Nephron progenitor cell (in vitro differentiated cells): ENCODE data around the gene NACAD.
"Not testable (repeated sequence)": the region's sequence is repeated elsewhere in the genome, so short reads cannot be mapped to it uniquely, and the experiment has no call there.

Experiments
- DNase-seq: peaks from one replicate; pipeline ENCODE4 v3.0.0; 2021
- H3K27ac Mint-ChIP-seq: 2 replicates; pipeline ENCODE4 v1.8.0; 2021; ENCODE audit warnings: mild to moderate bottlenecking, moderate library complexity, mixed read lengths
- H3K27me3 Mint-ChIP-seq: 2 replicates; pipeline ENCODE4 v1.8.0; 2021; ENCODE audit warnings: mild to moderate bottlenecking, low read depth, mixed read lengths; ENCODE audit not compliant: poor library complexity
- H3K36me3 Mint-ChIP-seq: 2 replicates; pipeline ENCODE4 v1.8.0; 2021; ENCODE audit warnings: low read depth, mixed read lengths
- H3K4me1 Mint-ChIP-seq: 2 replicates; pipeline ENCODE4 v1.8.0; 2021; ENCODE audit warnings: mixed read lengths
- H3K4me3 Mint-ChIP-seq: 2 replicates; pipeline ENCODE4 v1.8.0; 2021; ENCODE audit warnings: mild to moderate bottlenecking, moderate library complexity, mixed read lengths
- H3K9me3 Mint-ChIP-seq: 2 replicates; pipeline ENCODE4 v1.8.0; 2021; ENCODE audit warnings: mild to moderate bottlenecking, moderate library complexity, mixed read lengths
- CTCF ChIP-seq: fragments of 200-600 bp; sonication (generic); IDR thresholded peaks from 2 replicates; pipeline ENCODE4 v1.5.0; 2021; ENCODE audit warnings: antibody characterized with exemption

The NACAD gene

GRCh38 chr7:45035371-45035770, 53.4 kb downstream of the NACAD start:
- H3K4me3 Mint-ChIP-seq: no peak overlapping the region
- no peak overlapping the region for H3K27ac Mint-ChIP-seq
- H3K9me3 Mint-ChIP-seq: no peaks in the 10 kb centered on the region
- H3K4me1 Mint-ChIP-seq: peaks cover 32% of the 10 kb centered on the region
- H3K27me3 Mint-ChIP-seq: peaks cover 8% of the 10 kb centered on the region
- DNase-seq: no peak
- no peak for TF ChIP-seq CTCF
- peaks cover 21% of the 10 kb centered on the region for H3K36me3 Mint-ChIP-seq

- H3K4me3 Mint-ChIP-seq, DNase-seq, H3K27me3 Mint-ChIP-seq, H3K27ac Mint-ChIP-seq, H3K9me3 Mint-ChIP-seq: not testable (repeated sequence)
- Mint-ChIP-seq H3K4me1 (peaks cover 32% of the 10 kb centered on the region), H3K36me3 (peaks cover 17% of the 10 kb centered on the region)
Observed at GRCh38 chr7:45034710-45035109, 54.1 kb downstream of the NACAD start.

DNA sequence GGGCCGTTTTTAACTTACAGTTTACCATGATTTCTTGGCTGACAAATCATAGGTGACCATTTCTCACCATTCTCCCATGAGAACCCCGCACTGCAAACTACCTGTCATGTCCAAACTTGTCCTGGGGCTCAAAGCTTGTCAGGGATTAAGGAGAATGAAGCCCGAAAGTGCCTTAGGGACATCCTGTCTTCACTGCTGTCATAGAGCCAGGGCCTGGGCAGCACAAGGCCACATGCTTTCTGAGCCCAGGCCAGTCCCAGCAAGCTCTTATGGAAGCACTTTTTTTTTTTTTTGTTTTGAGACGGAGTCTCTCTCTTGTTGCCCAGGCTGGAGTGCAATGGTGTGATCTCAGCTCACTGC, 54.9 kb downstream of the NACAD start:
- peaks cover 5% of the 10 kb centered on the region for H3K27me3 Mint-ChIP-seq
- peaks cover 10% of the 10 kb centered on the region for H3K36me3 Mint-ChIP-seq
- no peak for DNase-seq
- no peak overlapping the region for H3K4me3 Mint-ChIP-seq
- H3K27ac Mint-ChIP-seq: peak overlapping the region; percentile 57
- peaks cover 32% of the 10 kb centered on the region for H3K4me1 Mint-ChIP-seq
- no peaks in the 10 kb centered on the region for H3K9me3 Mint-ChIP-seq
- TF ChIP-seq CTCF: no peak

DNA sequence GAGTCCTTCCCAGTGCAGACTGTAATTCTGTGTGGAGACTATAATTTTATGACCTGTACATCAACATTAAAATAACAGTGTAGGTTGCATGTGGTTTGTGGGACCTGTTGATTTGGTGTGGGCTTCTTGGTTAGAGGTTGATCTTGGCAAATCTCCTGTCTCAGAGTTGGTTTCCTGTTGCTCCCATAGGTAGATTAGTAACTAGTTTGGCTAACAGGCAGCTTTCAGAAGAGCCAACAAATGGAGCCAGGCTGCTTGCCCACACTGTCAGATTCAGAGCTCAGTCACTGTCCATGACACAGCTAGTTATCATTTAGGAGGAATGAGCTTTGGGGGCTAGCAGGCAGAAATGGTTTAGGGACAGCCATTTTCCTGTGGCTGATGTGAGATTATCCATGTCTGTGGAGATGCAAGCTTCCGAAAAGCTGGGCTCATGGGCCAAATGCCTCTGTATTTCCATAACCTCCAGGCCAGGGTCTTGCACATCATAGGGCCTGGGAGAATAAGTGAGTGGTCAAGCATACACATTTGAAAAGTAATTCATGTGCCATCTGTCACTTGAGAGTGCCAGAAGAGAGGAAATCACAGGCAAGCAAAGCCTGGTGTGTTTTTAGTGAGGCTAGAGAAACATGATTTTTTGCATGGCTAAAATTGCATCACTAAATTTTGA, 55.4 kb downstream of the NACAD start:
- no peak for DNase-seq
- Mint-ChIP-seq H3K9me3 (no peaks in the 10 kb centered on the region), H3K27ac (peak overlapping the region; percentile 94), H3K27me3 (peaks cover 5% of the 10 kb centered on the region), H3K4me3 (no peak overlapping the region), H3K4me1 (peaks cover 32% of the 10 kb centered on the region), H3K36me3 (peaks cover 5% of the 10 kb centered on the region)
- TF ChIP-seq CTCF: no peak

GRCh38 chr7:45032421-45032820, 56.3 kb downstream of the NACAD start:
- DNase-seq: no peak
- peaks cover 5% of the 10 kb centered on the region for H3K27me3 Mint-ChIP-seq
- H3K4me1 Mint-ChIP-seq: peaks cover 32% of the 10 kb centered on the region
- H3K9me3 Mint-ChIP-seq: no peaks in the 10 kb centered on the region
- no peak overlapping the region for H3K4me3 Mint-ChIP-seq
- no peak overlapping the region for H3K27ac Mint-ChIP-seq
- TF ChIP-seq CTCF: no peak
- H3K36me3 Mint-ChIP-seq: peaks cover 6% of the 10 kb centered on the region

GRCh38 chr7:45031829-45032228, 56.9 kb downstream of the NACAD start:
- Mint-ChIP-seq H3K36me3 (peaks cover 12% of the 10 kb centered on the region), H3K9me3 (no peaks in the 10 kb centered on the region), H3K4me3 (no peak overlapping the region), H3K4me1 (peaks cover 29% of the 10 kb centered on the region), H3K27ac (no peak overlapping the region), H3K27me3 (peaks cover 2% of the 10 kb centered on the region)
- TF ChIP-seq CTCF: no peak
- DNase-seq: no peak
